Stimulated activated naive CD4-positive, alpha-beta T cell treated with Interleukin-2 at 50 U/mL for 16 hours (primary cell): ENCODE data around the gene MAPRE3.
"Not testable (repeated sequence)": the region's sequence is repeated elsewhere in the genome, so short reads cannot be mapped to it uniquely, and the experiment has no call there.

Experiments used
- DNase-seq: peaks from one replicate; lab custom pipeline; 2025; lab: John Stamatoyannopoulos, UW

Gene MAPRE3

DNA sequence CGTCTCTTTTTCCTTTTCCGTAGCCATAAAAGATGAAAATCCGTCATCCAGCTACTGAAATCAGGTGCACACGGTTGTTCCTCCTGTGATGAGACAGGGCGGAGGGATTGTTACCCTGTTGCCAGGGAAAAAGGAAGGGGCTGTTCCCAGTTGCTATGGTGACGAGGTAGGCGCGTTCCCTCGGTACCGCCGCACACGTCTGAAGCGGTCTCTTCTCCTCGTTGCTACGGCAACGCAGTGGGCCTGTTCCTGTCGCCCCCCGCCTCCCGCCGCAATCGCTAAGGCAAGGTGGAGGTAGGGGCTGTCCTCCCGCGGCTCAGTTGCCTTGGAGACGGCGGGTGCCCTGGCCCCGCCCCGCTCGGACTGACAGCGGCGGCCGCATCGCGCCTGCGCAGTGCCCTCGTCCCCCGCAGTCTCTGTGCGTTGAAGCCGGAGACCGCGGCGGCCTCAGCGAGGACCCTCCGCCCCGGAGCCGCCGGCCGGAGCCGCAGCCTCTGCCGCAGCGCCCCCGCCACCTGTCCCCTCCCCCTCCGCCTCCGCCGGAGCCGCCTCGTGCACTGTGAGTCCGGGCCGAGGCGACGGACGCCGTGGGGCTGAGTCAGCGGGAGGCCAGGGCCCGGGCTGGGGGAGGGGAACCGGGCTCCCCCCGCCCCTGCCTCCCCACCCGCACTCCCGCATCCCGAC lies at the start of gene MAPRE3:
Gene MAPRE3 (plus strand): TSS at position 394 of the 684 bp plus-strand sequence. CDS start 51,582 bp downstream, outside the sequence.
- peak; percentile 76 for DNase-seq

DNA sequence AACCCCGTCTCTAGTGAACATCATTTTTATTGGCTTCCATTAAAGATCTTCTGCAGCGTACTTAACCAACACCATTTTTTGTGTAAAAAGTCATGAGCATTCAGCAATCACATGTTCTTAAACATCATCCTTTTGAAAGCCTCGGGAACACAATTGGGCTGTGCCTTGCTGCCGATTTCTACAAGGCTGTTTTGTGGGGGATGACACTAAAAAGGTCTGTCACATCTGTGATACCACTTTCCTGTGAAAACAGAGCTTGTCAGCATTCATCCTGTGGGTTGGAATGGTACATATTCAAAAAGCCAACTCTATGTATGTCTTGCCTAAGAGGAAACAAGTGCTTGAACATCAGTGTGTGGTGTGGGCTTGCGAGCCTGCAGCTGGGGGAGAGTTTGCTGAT lies 49.1 kb upstream of the MAPRE3 start:
- DNase-seq: no peak

DNA sequence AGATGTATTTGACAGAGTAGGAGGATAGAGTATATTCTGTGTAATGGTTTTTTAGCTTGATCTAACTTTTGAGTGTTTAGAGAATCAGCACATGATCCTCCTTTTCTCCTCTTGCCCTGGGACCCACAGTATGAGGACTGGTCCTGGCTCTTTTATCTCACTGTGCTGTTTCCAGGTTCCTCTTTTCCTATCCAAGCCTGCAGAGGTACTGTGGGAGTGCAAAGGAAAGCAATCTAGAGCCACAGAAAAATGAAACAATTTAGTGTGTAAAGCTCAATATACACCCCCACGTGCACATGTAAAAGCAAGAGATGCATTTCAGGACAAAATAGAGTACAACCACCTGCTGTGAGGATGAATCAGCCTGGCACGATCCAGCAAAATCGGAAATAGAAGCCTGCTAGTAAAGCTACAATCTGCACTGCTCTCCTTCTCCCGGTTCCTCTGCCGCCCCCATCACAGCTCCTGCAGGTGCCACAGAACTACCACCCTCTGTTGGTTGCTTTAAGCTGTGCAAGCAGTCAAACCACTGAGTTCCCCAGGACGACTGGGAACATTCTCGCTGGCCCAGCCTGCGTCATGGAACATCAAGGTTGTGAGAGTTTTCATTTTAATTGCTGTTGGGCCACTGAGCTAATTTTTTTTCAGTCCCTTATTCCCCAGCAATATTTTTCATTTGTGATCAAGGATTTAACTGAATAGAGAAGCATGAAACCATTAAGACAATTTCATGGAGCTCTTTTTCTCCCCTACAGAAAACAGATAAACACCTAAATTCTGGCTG lies 47.8 kb upstream of the MAPRE3 start:
- peak; percentile 27 for DNase-seq

DNA sequence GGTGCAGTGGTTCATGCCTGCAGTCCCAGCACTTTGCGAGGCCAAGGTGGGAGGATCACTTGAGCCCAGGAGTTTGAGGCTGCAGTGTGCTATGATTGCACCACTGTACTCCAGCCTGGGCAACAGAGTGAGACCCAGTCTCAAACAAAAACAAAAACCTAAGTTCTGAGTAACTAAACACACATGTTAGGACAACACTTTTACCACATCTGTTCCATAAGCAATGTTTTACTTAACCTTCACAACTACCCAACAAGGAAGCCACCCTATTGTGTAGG lies 47.3 kb upstream of the MAPRE3 start:
- not testable (repeated sequence) for DNase-seq

DNA sequence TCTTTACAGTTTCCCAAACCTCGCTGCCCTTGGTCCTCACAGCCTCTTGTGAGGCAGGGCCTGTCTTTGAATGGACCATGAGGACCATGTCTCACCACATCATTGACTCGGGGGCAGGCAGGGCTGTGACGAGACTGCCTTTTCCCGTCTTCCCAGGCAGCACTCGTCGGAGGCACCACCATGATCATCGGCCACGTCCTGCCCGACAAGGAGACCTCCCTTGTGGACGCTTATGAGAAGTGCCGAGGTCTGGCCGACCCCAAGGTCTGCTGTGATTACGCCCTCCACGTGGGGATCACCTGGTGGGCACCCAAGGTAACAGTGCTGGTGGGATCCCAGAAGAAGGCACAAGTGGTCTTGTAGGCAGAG lies 45.7 kb upstream of the MAPRE3 start:
- DNase-seq: no peak

DNA sequence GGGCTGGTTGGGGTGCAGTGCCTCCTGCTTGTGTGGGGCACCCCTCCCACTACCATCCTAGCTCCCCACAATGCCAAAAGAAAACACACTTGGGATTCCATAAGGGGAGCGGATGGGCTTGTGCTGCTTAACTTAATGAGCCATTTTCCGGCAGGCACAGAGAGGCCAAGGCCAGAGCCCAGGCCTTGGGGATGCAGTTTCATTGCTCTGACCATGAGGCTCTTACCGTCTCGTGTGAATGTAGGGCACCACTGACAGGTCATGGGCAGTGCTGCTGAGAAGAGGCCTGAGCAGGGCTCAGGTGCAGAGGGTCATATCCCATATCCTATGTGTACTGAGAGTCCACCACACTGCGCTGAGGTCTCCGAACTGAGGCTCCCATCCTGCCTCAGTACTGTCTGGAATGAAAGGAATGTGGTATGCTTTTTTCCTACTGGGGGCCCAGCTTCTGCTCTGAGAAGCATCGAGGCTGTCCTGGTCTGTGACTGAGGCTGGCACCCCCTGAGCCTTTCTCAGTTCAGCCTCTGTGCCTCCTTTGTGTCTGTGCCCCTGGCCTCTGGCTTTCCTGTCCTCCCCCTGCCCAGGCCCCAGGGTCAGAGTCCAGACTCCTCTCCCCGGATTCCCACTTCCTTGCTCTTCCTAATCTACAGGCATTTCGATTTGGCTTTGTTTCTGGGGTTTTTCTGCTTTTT lies 45.2 kb upstream of the MAPRE3 start:
- no peak for DNase-seq

DNA sequence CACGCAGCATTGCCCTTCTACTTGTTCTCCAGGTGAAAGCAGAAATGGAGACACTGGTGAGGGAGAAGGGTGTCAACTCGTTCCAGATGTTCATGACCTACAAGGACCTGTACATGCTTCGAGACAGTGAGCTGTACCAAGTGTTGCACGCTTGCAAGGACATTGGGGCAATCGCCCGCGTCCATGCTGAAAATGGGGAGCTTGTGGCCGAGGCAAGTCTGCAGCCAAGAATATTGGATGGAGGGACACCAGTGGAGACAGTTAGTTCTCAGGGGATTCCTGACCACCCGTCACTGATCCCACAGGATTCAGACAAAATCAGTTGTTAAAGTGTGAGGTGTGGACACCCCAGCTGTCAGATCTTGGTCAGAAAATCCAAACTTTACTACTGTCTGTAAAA lies 43.2 kb upstream of the MAPRE3 start:
- DNase-seq: no peak

DNA sequence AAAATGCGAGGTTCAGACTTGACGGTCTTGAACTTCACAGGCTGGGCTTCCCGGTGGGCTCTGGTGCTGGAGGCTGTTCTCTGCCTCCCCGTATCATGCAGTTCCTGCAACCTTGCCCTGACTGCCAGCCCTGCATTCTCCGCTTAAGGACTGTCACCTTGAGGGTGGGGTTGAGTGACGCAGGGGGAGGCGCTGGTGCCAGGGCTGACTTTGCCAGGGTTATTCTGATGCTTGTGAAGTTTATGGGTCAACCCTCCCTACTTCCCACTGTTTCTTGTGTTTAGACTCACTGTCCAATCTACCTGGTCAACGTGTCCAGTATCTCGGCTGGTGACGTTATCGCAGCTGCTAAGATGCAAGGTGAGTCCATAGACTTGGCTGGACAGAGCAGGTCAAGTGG lies 37.5 kb upstream of the MAPRE3 start:
- DNase-seq: no peak

DNA sequence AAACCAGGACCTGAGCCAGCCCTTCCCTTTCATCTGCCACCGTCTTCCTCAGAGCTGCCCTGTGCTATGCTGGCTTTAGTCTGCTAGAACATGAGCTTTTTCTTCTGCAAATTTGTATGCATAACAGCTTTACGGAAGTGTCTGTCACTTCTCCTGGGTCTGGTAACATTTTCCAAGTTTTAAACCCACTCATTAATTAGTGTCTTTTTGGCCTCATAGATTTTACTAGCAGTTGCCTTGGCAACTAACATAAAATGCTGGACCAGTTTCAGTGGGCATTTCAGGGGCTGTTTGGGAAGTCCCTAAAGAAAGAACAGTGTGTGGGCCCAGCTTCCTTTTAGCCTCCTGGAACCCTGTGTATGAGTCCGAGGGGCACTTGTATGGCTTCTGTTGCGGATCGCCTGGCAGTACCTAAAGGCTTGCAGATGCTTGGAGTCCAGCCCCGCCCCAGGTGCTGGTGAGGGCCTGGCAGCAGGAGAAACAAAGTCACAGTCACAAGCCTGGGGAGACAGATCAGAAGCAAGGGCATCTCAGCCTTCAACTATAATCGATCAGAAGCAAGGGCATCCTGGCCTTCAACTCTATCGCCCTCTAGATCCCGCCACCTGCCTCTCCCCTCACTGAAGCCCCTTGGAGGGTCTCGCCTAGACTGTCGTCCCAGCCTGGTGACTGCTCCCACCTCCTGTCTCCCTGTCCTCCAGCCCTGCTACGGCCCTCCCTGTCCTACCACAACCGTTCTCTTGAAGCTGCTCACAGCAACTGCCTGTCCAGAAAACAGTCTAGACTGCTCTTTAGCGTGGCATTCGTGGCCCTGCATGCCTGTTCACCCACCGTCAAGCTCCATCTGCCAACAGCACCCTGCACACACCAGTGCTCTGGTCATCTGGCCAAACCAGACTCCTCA lies 36.8 kb upstream of the MAPRE3 start:
- no peak for DNase-seq

DNA sequence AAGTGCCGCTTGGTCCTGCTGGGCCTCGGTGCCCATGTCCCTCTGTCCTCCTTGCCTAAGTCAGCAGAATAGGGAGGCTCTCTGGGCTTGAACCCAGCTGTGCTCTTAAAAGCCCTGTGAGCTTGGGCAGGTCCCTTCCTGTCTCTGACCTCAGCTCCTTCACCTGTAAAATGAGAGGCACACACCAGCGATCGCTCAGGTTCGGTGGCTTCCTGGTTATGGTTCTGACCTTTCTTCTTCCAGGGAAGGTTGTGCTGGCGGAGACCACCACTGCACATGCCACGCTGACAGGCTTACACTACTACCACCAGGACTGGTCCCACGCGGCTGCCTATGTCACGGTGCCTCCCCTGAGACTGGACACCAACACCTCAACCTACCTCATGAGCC lies 36.1 kb upstream of the MAPRE3 start:
- DNase-seq: no peak

DNA sequence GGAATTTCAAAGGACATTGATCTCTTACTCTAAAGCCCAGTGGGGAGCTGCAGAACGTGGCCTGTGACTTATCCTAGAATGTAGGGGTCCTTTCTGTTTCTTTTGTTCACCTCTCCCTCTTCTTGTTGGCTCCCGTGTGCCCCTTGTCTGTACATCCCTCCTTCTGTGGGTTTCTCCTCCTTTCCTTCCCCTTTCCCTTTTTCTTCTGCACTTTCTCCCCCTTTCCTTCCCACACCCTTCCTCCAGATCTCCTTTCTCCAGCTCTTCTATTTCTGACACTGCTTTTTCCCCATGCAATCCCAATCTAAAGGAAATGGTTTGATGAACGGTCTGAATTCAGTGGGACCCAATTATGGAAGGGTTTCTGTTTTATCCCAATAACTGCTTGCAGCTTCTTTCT lies 35.5 kb upstream of the MAPRE3 start:
- no peak for DNase-seq

DNA sequence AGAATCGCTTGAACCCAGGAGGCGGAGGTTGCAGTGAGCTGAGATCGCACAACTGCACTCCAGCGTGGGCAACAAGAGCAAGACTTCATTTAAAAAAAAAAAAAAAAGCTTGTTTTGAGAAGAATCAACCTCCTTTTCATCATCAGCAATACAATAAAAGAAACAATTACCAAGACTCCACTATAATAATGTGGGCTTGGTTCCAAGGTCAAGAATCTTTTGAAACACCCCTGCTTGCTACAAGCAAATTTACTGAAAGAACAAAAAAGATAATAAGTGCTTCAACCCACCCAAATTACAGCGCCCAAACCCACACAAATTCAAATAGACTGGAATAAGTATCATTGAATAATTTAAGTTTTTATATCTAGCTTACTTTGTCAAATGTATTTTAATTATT lies 33.6 kb upstream of the MAPRE3 start:
- no peak for DNase-seq

DNA sequence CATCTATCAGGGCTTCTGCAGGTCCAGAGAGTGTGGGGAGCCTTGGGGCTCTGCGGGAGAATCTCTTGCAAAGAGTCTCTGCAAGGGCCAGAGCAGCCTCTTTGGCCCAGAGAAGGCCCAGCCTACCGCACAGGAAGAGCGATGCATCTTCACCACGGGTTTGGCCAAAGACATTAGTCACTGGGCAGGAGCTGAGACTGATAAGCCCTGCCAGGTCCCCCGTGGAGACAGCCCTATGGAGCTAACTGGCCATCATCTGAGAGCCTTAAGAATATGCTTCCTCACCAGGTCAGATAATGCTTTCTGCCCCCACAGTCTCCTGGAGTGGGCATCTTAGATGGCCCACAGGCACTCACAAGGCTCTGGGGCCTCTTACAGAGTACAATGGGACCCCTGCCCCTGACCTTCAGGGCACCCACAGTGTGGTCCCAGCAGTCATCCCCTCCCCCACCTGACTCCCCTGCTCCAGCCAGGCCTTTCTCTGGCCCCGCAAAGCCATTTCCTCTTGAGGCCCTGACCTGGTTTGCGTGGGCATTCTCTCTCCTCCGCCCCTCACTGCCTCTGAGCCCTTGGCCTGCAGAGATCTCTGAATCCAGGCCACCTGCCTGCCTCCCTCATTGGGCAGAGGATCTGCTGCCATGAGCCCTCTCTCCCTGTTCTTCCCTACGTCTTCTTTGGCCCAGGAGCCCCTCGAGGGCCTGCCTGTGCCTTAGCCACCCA lies 31.9 kb upstream of the MAPRE3 start:
- DNase-seq: no peak

DNA sequence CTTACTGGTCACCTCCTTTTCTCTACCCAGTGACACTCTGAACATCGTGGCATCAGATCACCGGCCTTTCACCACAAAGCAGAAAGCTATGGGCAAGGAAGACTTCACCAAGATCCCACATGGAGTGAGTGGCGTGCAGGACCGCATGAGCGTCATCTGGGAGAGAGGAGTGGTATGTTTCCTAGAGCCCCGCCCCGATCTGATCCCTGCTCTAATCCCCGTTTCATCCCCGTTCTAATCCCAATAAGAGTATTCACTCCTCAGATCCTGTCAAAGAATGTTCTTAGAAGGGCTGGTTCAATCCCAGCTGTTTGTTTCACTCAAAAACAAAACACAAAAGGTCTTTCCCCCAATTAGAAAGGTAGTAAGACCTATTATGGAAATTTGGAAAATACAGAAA lies 30.4 kb upstream of the MAPRE3 start:
- DNase-seq: no peak

DNA sequence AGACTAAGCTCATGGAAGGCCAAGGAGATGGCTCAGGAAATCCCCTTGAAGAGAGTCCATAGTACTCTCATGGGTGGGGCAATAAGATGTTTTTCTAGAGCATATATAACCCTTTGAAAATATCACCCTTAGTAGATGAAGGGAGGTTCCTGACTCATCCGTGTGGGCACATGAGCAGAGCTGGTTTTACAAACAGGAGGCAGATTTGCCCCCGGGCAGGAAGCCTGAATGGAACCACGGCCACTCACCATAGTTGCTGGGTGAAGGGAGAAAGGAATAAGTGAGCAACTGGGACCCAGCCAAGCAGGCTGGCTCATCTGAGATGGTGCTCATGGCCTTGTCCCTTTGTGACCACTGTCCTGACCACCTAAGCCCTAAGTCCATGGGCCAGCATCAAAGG lies 29.0 kb upstream of the MAPRE3 start:
- no peak for DNase-seq

DNA sequence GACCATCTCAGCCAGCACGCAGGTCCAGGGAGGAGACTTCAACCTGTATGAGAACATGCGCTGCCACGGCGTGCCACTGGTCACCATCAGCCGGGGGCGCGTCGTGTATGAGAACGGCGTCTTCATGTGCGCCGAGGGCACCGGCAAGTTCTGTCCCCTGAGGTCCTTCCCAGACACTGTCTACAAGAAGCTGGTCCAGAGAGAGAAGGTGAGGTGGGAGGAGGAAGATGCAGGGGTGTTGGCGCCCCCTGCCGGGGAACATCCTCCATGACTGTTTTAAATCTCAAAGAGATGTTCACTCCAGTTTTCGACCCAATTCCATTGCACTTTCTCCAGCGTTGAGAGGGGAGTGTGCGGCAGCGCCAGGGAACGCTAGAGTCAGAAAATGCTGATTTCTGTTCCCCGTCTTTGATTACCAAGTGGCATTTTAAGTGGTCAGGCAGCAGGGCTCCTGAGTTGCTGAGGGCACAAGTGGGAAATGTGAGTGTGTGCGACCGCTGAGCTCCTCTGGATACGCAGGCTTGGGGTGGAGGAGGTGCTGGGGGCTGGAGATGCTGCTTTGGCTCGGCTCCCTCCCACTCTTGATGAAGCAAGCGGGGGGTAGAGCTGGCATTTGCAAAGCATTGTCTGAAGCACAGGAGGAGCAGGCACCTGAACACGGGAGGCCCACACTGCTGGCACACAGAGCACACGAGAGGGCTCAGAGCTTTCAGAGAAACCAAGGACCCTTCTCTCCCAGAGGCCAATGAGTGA lies 27.7 kb upstream of the MAPRE3 start:
- DNase-seq: peak; percentile 31

DNA sequence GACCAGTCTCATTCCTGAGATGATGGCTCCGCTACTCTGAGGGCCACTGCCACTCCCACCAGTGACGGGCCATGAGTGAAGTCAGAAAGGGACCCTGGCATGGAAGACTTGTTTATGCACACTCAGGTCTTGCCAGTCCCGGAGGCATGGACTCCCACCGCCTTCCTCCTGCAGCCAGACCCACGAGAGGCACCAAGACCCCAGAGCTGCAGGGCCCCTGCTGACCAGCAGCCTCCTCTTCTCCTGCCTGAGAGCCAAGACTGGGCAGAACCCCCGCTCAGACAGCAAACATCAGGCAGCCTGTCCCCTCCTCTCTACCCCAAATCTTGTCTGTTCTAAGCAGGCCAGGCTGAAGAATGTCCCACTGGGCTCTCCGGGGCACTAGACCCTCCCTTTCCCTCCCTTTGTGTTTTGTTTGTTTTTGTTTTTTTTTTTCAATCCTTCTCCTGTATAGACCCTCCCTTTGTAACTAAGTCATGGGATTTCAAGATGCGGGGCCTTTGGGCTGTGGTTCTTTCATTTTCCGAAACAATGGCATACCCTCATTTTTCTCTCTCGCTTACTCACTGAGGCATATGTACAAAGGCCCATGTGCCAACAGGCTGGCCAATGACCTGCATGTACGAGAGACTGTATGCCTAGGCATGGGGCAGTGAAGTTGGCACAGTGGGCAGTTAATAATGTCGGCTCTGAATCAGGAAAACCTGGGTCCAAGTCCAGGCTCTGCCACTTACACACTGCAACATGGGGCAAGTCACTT lies 24.3 kb upstream of the MAPRE3 start:
- no peak for DNase-seq

DNA sequence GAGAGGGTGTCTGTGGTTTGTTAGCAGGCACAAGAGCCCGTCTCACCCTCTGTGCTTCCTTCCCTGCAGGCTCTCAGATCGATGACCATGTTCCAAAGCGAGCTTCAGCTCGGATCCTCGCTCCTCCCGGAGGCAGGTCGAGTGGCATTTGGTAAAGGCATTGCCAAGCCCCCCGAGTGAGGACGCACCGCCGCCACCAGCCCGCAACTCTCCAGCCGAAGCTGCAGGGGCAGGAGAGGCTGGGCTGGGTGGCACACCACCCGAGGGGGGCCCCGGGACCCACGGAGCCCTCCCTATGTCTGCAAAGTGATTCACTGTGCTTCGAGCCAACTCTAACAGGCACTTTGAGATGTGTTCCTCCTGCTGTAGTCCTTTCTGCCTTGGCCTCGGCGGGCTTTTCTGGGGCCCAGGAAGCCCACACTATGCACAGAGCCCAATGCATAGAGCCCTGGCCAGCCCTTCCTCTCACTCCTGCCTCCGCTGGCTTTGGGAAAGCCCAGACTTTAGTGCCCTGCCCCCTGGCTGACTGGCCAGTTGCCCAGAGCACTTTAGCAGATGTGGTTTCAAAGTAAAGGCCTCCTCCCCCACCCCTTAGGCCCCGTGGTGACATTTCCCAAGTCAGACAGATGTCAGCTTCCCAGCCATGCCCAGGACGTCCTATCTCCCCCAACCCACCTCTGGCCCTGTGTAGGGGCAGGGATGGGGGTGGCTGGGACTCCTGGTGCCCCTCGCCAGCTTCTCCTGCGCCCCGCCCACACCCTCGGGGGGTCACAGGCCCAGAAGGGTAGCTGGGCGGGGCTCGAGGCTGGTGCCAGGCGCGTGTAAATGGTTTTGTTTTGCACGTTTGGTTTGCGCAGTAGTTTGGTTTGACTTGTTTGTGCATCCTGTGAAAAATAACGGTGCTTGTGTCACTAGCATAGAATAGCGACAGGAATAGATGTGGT lies 23.3 kb upstream of the MAPRE3 start:
- no peak for DNase-seq

DNA sequence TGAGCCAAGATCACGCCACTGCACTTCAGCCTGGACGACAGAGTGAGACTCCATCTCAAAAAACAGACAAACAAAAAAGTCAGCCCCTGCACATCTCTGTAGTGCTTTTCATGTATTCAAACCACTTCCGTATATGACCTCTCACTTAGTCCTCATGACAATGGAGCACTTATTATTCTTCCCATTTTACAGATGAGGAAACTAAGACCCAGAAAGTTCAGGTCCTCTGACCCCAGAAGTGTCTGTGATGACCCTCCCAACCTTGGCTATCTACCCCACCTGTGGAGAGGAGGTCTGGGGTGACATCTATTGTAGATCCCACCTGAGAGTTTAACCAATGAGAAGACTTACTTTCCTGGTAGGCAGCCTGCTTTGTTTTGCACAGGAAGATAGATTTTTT lies 21.6 kb upstream of the MAPRE3 start:
- DNase-seq: no peak
